LNCAP (cell line): ENCODE measurements around the gene COL6A3.

Source experiments
- TF ChIP-seq, protein P1 (sequence below): fragments of 450-650 bp; IDR thresholded peaks from 2 replicates; pipeline ENCODE4 v1.5.1; 2017; ENCODE audit warnings: mild to moderate bottlenecking

Gene COL6A3

DNA sequence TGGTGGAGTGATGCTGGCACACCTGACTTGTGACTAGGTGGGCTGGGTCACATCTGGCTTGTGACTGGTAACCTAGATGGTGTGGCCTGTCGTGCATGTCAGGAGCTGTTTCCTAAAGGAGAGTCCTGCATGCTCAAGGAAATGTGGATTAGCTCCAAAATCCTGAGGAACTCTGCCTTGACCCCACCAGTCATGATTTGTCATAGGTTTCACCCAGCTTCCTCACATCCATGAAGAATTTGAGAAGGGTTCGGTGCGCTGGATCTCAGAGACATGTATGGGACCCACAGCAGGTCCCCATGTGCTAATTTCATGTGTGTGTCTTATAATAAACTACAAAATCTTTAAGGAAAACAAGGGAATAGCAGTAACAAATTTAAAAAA lies 107.2 kb downstream of the COL6A3 start:
- TF ChIP-seq, protein P1, sequence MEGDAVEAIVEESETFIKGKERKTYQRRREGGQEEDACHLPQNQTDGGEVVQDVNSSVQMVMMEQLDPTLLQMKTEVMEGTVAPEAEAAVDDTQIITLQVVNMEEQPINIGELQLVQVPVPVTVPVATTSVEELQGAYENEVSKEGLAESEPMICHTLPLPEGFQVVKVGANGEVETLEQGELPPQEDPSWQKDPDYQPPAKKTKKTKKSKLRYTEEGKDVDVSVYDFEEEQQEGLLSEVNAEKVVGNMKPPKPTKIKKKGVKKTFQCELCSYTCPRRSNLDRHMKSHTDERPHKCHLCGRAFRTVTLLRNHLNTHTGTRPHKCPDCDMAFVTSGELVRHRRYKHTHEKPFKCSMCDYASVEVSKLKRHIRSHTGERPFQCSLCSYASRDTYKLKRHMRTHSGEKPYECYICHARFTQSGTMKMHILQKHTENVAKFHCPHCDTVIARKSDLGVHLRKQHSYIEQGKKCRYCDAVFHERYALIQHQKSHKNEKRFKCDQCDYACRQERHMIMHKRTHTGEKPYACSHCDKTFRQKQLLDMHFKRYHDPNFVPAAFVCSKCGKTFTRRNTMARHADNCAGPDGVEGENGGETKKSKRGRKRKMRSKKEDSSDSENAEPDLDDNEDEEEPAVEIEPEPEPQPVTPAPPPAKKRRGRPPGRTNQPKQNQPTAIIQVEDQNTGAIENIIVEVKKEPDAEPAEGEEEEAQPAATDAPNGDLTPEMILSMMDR: no peak

DNA sequence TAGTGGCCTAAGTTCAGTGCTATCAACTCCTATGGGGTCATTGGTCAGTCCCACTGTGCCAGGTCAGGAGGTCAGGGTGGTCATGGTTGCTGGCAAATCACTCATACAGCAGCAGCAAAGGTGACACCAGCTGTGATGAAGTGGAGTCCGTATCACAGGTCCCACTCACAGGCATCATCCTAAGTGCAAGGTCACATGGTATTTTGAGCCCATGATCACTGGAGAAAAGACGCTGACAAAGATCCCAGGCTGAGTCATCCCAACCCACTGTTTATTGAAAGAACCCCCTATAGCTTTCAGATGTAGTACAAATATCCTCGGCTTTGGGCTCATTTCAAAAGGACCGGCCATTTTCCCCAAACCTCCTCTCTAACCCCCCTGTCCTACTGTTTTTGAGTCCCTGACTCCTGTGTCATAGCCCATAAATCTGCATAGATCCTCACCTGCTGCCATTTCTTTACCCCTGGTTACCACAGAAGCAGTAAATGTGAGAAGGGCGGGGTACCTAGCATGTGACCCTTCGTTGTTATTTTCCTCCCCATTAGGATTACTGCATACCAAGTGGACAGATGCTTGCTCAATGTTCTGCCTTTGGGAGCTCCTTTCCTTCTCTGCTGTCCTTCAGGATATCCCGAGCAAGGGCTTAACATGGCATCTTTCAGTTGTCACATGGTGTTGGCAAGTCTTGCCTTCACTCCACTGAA lies 107.7 kb downstream of the COL6A3 start:
- TF ChIP-seq, protein P1: no peak

DNA sequence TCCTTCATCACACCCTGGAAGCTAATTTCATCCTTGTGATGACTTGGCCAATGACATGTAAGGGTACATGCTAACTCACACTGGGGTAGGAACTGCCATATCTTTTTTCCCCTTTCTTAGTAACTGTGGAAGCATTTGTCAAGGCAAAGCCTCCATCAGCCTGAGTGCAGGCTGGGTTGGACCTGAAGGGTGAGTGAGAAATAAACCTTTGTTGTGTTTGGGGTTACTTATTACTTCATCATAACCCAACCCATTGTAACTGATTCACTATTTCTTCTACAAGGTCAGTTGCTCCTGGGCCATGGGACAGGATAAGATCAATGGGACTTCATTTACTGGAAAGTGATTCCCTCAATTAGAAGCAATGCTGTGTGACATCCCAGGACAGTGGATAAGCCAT lies 108.4 kb downstream of the COL6A3 start:
- TF ChIP-seq, protein P1: no peak

DNA sequence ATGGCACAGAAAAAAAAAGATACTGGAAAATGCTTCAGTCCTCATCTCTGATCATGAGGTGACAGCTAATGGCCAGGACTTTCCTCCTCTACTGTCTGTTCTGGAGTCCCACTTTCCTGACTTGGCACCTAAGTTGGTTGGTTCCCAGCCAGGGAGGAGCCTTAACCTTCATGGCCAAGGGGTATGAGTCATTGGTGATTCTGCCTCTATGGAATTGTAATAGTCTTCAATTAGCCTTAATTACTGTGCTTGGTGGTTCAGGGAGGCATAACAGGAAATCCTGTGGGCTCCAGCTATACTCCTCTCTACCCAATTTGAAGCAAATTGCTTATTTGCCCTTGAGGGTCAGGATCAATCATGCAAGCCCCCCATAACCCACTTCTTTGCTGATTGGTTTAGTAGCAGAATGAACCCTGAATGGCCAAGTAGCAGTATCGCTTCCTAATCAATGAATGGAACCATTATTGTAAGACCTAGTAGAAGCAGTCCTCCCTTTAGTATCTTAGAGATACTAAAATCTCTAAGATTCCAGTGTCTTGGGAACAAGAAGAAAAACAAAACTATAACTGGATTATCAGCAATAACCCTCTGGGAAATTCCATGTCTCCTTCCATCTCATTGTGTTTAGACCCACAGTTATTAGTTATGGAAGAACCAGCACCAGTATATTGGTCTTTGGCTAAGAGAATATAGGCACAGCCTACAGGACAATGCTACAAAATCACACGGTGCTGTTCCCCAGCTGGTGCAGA lies 109.0 kb downstream of the COL6A3 start:
- TF ChIP-seq, protein P1: no peak

DNA sequence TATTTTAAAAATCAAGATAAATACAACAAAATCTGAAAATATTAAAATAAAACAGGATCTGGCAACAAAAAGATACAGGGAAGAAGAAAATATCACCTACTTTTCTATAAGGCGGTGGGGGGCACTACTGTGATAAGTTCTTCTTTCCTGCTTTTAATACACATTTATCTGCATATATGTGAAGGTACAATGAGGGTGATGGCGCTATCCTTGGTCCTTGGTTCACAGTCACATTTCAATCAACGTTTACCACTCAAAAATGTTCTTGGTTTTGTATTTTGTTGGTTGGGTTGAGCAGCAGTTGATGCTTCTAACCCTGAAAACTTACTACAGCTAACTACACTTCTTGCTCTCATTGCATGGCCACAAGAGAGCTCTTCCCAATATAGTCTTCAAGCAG lies 112.4 kb downstream of the COL6A3 start:
- TF ChIP-seq, protein P1: no peak

DNA sequence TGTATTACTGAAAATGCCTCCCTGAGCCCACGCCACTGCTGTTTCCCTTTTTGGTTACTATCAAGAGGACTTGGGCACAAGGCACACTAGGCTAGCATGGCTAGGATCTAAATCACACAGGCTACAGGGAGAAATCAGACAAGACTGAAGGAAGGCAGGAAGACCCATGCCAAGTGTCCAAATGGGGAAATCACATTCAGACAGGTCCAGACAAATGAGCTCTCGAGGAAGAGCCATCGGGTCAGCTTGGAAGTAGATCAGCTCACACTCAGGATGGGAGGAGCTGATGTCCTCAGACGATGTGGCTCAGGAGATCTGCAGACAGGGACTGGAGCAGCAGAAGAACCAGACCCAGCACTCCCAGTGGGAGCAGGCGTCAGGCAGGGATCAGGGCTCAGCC lies 113.2 kb downstream of the COL6A3 start:
- TF ChIP-seq, protein P1: no peak

DNA sequence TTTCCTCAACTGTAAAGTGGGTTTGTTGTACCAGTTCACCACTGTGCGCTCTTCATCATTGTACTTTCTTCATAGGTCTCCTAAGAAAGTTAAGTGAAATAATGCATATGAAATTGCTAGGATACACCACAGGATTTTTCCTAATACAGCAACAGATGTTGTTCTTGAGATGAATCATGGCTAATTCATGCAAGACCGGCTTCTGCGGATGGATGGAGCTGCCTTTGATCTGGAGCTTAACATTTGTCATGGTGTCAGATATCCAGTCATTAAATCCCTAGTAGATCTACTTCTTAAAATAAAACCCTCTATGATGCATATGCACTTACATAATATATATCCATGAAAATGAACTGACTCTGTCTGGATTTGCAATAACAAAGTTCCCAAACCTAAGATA lies 114.1 kb downstream of the COL6A3 start:
- TF ChIP-seq, protein P1: no peak
